ENCODE results near the gene CDAN1.

GRCh38 chr15:42693496-42693895 is 43.4 kb downstream of the CDAN1 start:
- TF ChIP-seq CTCF (IDR thresholded peaks at IDR 0.05), result no peak
- TF ChIP-seq POLR2A (IDR thresholded peaks at IDR 0.05), result no peak
